Mesenchymal stem cell (in vitro differentiated cells and primary cell): ENCODE results near the gene SUGCT.
A peak's percentile ranks its signal among the peaks of the same experiment; 100 is the strongest.

ENCODE experiments used
- DNase-seq: peaks from one replicate; pipeline ENCODE4 v3.0.0-alpha.2; 2013
- H2AFZ ChIP-seq: one replicate; pipeline ENCODE4 v1.6.1; 2013; ENCODE audit warnings: low read depth, mild to moderate bottlenecking, control low read depth, inconsistent platforms, low read length, moderate library complexity
- H2AK5ac ChIP-seq: 2 replicates; pipeline ENCODE4 v1.6.1; 2013; ENCODE audit warnings: low read length, moderate library complexity, mild to moderate bottlenecking, inconsistent platforms; ENCODE audit not compliant: severe bottlenecking
- H2BK120ac ChIP-seq: one replicate; pipeline ENCODE4 v1.6.1; 2013; ENCODE audit warnings: low read depth, mild to moderate bottlenecking, inconsistent platforms, low read length, moderate library complexity
- H2BK12ac ChIP-seq, 2 experiments: one replicate each; pipeline ENCODE4 v1.6.1; 2013; ENCODE audit warnings: inconsistent platforms in 2 of 2, low read length in 2 of 2, mild to moderate bottlenecking in 2 of 2, moderate library complexity in 2 of 2, control low read depth in 1 of 2
- H2BK15ac ChIP-seq: one replicate; pipeline ENCODE4 v1.6.1; 2013; ENCODE audit warnings: mild to moderate bottlenecking, low read depth, inconsistent platforms; ENCODE audit not compliant: poor library complexity, severe bottlenecking
- H2BK5ac ChIP-seq: 2 replicates; pipeline ENCODE4 v1.6.1; 2013; ENCODE audit warnings: low read depth, mild to moderate bottlenecking, low read length, control low read depth, inconsistent platforms; ENCODE audit not compliant: poor library complexity, severe bottlenecking
- H3K14ac ChIP-seq, 2 experiments: one replicate each; pipeline ENCODE4 v1.6.1; 2013; ENCODE audit warnings: inconsistent platforms in 2 of 2, low read length in 2 of 2, control low read depth in 1 of 2, mild to moderate bottlenecking in 1 of 2, moderate library complexity in 1 of 2
- H3K18ac ChIP-seq, 2 experiments: one replicate each; pipeline ENCODE4 v1.6.1; 2013; ENCODE audit warnings: inconsistent platforms in 2 of 2, low read length in 2 of 2, control low read depth in 1 of 2, low read depth in 1 of 2, mild to moderate bottlenecking in 1 of 2
- H3K23ac ChIP-seq, 2 experiments: one replicate each; pipeline ENCODE4 v1.6.1; 2013; ENCODE audit warnings: inconsistent platforms in 2 of 2, low read length in 2 of 2, mild to moderate bottlenecking in 2 of 2, moderate library complexity in 2 of 2, control low read depth in 1 of 2
- H3K27ac ChIP-seq: 2 replicates; pipeline ENCODE4 v1.5.1; 2013; ENCODE audit warnings: mild to moderate bottlenecking, moderate library complexity, low read length, control low read depth, inconsistent platforms; ENCODE audit not compliant: poor library complexity, severe bottlenecking
- H3K27me3 ChIP-seq, 2 experiments: 2 replicates each; pipeline versions ENCODE4 v1.6.1 to v1.7.0; 2013; ENCODE audit warnings: low read length in 2 of 2, mild to moderate bottlenecking in 2 of 2, moderate library complexity in 2 of 2, control low read depth in 1 of 2, inconsistent platforms in 1 of 2; ENCODE audit not compliant: control insufficient read depth in 1 of 2, insufficient read depth in 1 of 2
- H3K36me3 ChIP-seq, 2 experiments: 2 replicates each; pipeline versions ENCODE4 v1.6.1 to v1.7.0; 2013; ENCODE audit warnings: low read length in 2 of 2, control low read depth in 1 of 2, inconsistent platforms in 1 of 2, low read depth in 1 of 2, mild to moderate bottlenecking in 1 of 2; ENCODE audit not compliant: insufficient read depth in 2 of 2, control insufficient read depth in 1 of 2
- H3K4ac ChIP-seq, 2 experiments: one replicate each; pipeline ENCODE4 v1.6.1; 2013; ENCODE audit warnings: inconsistent platforms in 2 of 2, low read length in 2 of 2, mild to moderate bottlenecking in 2 of 2, moderate library complexity in 2 of 2, control low read depth in 1 of 2, low read depth in 1 of 2
- H3K4me1 ChIP-seq: 2 replicates; pipeline ENCODE4 v1.6.1; 2013; ENCODE audit warnings: low read depth, low read length, control low read depth; ENCODE audit not compliant: control insufficient read depth, insufficient read depth
- H3K4me2 ChIP-seq: 2 replicates; pipeline ENCODE4 v1.6.1; 2013; ENCODE audit warnings: low read length, mild to moderate bottlenecking, inconsistent platforms; ENCODE audit not compliant: poor library complexity, severe bottlenecking
- H3K4me3 ChIP-seq, 2 experiments: 2 replicates each; pipeline versions ENCODE4 v1.5.1 to v1.7.0; 2013; ENCODE audit warnings: low read length in 2 of 2, mild to moderate bottlenecking in 2 of 2, control low read depth in 1 of 2, low read depth in 1 of 2; ENCODE audit not compliant: insufficient read depth in 1 of 2
- H3K79me1 ChIP-seq: replicated peaks from 2 replicates; pipeline ENCODE4 v1.6.1; 2013; ENCODE audit warnings: mild to moderate bottlenecking, control low read depth, low read length, inconsistent platforms; ENCODE audit not compliant: poor library complexity, severe bottlenecking
- H3K9ac ChIP-seq: 2 replicates; pipeline ENCODE4 v1.7.0; 2013; ENCODE audit warnings: mild to moderate bottlenecking, low read length, moderate library complexity
- H3K9me3 ChIP-seq: 2 replicates; pipeline ENCODE4 v1.7.0; 2013; ENCODE audit warnings: mild to moderate bottlenecking, low read length; ENCODE audit not compliant: control insufficient read depth
- H4K8ac ChIP-seq: one replicate; pipeline ENCODE4 v1.6.1; 2013; ENCODE audit warnings: inconsistent platforms, mild to moderate bottlenecking, low read length, moderate library complexity
- H4K91ac ChIP-seq: one replicate; pipeline ENCODE4 v1.6.1; 2013; ENCODE audit warnings: mild to moderate bottlenecking, low read length, inconsistent platforms
- WGBS: methylation state at CpG from one replicate; pipeline ENCODE4 v1.1.7; 2013; ENCODE audit warnings: mixed read lengths; 5-methylcytosine and 5-hydroxymethylcytosine counted together

Gene SUGCT

DNA sequence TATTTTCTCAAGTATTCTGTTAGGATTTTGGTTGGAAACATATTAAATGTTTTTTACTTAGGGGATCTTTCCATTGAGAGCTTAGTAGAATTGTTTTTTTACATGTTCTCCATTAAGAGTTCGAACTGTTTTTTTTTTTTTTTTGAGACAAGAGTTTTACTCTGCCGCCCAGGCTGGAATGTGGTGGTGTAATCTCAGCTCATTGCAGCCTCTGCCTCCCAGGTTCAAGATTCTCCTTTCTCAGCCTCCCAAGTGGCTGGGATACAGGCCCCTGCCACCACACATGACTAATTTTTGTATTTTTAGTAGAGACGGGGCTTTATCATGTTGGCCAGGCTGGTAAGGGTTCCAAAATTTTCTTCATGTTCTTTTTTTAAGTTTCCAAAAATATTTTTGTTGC is 33.6 kb upstream of the SUGCT start:
- H3K36me3 ChIP-seq, result peaks cover 0 to 10% of the 10 kb centered on the region in 2 experiments
- H3K4me2 ChIP-seq, result no peak overlapping the region
- no peak overlapping the region for H4K8ac ChIP-seq
- no peaks in the 10 kb centered on the region for H3K9me3 ChIP-seq
- no peak overlapping the region for H2AFZ ChIP-seq
- no peak overlapping the region for H3K9ac ChIP-seq
- H3K23ac ChIP-seq, result no peak overlapping the region
- H4K91ac ChIP-seq, result no peak overlapping the region
- no peaks in the 10 kb centered on the region for H3K27me3 ChIP-seq
- H3K79me1 ChIP-seq, result peaks cover 6% of the 10 kb centered on the region
- DNase-seq, result no peak
- no peak overlapping the region for H3K14ac ChIP-seq
- no peak overlapping the region for H2BK5ac ChIP-seq
- no peak overlapping the region for H2BK15ac ChIP-seq
- no peak overlapping the region for H2AK5ac ChIP-seq
- H3K27ac ChIP-seq, result no peak overlapping the region
- H3K4ac ChIP-seq, result no peak overlapping the region
- no peak overlapping the region for H3K18ac ChIP-seq
- no peak overlapping the region for H2BK120ac ChIP-seq
- H3K4me1 ChIP-seq, result no peaks in the 10 kb centered on the region
- WGBS, result 100% methylated on average over 1 of the region's 3 CpGs
- H3K4me3 ChIP-seq, result no peak overlapping the region
- no peak overlapping the region for H2BK12ac ChIP-seq

GRCh38 chr7:40102897-40103296 is 31.9 kb upstream of the SUGCT start:
- no peak overlapping the region for H2AFZ ChIP-seq
- no peak overlapping the region for H3K23ac ChIP-seq
- no peak overlapping the region for H3K4me3 ChIP-seq
- H3K27me3 ChIP-seq, result no peaks in the 10 kb centered on the region
- peaks cover 0 to 11% of the 10 kb centered on the region in 2 experiments for H3K36me3 ChIP-seq
- H2BK120ac ChIP-seq, result no peak overlapping the region
- no peak for DNase-seq
- H3K4me1 ChIP-seq, result no peaks in the 10 kb centered on the region
- H3K9ac ChIP-seq, result no peak overlapping the region
- H2BK15ac ChIP-seq, result no peak overlapping the region
- H3K4ac ChIP-seq, result no peak overlapping the region
- H3K4me2 ChIP-seq, result no peak overlapping the region
- 100% methylated on average over 1 of the region's 2 CpGs for WGBS
- peaks cover 7% of the 10 kb centered on the region for H3K79me1 ChIP-seq
- no peak overlapping the region for H3K18ac ChIP-seq
- no peak overlapping the region for H2AK5ac ChIP-seq
- H3K27ac ChIP-seq, result no peak overlapping the region
- H2BK5ac ChIP-seq, result no peak overlapping the region
- H4K8ac ChIP-seq, result no peak overlapping the region
- no peak overlapping the region for H4K91ac ChIP-seq
- no peaks in the 10 kb centered on the region for H3K9me3 ChIP-seq
- no peak overlapping the region for H3K14ac ChIP-seq
- H2BK12ac ChIP-seq, result no peak overlapping the region

- H3K9ac ChIP-seq, result no peak overlapping the region
- H4K91ac ChIP-seq, result no peak overlapping the region
- no peak overlapping the region for H3K27ac ChIP-seq
- no peak overlapping the region for H2BK5ac ChIP-seq
- H4K8ac ChIP-seq, result no peak overlapping the region
- peaks cover 5% of the 10 kb centered on the region for H3K79me1 ChIP-seq
- H3K18ac ChIP-seq, result no peak overlapping the region
- no peak overlapping the region for H2BK12ac ChIP-seq
- H3K36me3 ChIP-seq, result peaks cover 0 to 7% of the 10 kb centered on the region in 2 experiments
- no peak overlapping the region for H2AFZ ChIP-seq
- H2BK15ac ChIP-seq, result no peak overlapping the region
- no peaks in the 10 kb centered on the region for H3K27me3 ChIP-seq
- H3K4ac ChIP-seq, result no peak overlapping the region
- H3K9me3 ChIP-seq, result no peaks in the 10 kb centered on the region
- H3K4me1 ChIP-seq, result no peaks in the 10 kb centered on the region
- no peak overlapping the region for H2AK5ac ChIP-seq
- H2BK120ac ChIP-seq, result no peak overlapping the region
- H3K23ac ChIP-seq, result no peak overlapping the region
- 90% methylated on average over 3 of the region's 4 CpGs for WGBS
- H3K14ac ChIP-seq, result no peak overlapping the region
- no peak overlapping the region for H3K4me2 ChIP-seq
- DNase-seq, result no peak
- H3K4me3 ChIP-seq, result no peak overlapping the region
Measured at GRCh38 chr7:40105879-40106473, 28.8 kb upstream of the SUGCT start.

GRCh38 chr7:40115936-40116335 is 18.9 kb upstream of the SUGCT start:
- no CpG with 5 or more reads among the region's 2 CpGs for WGBS
- Histone ChIP-seq H4K8ac (no peak overlapping the region), H3K9ac (no peak overlapping the region), H2BK15ac (no peak overlapping the region), H3K14ac (no peak overlapping the region), H3K27ac (peak overlapping the region; percentile 29), H2AK5ac (no peak overlapping the region), H3K36me3 (peaks cover 5 to 11% of the 10 kb centered on the region in 2 experiments), H2BK12ac (no peak overlapping the region), H3K4ac (no peak overlapping the region), H3K4me3 (no peak overlapping the region), H3K18ac (no peak overlapping the region), H3K79me1 (peaks cover 19% of the 10 kb centered on the region), H4K91ac (no peak overlapping the region), H2BK120ac (no peak overlapping the region), H3K4me1 (peaks cover 5% of the 10 kb centered on the region), H2AFZ (no peak overlapping the region), H3K4me2 (no peak overlapping the region), H3K23ac (no peak overlapping the region), H3K27me3 (no peaks in the 10 kb centered on the region), H2BK5ac (no peak overlapping the region), H3K9me3 (no peaks in the 10 kb centered on the region)
- no peak for DNase-seq
